Stimulated activated naive CD4-positive, alpha-beta T cell treated with Interleukin-2 at 50 U/mL for 16 hours (primary cell): ENCODE measurements around the gene SH3TC1.

Experiments
- DNase-seq: peaks from one replicate; lab custom pipeline; 2025; lab: John Stamatoyannopoulos, UW

SH3TC1 gene

GRCh38 chr4:8263397-8263796, 64.3 kb downstream of the SH3TC1 start:
- no peak for DNase-seq

GRCh38 chr4:8264106-8264505, 65.0 kb downstream of the SH3TC1 start:
- no peak for DNase-seq

GRCh38 chr4:8265171-8265929, 66.3 kb downstream of the SH3TC1 start:
- DNase-seq: no peak

- no peak for DNase-seq
Measured at GRCh38 chr4:8266088-8266487, 67.0 kb downstream of the SH3TC1 start.

- DNase-seq: no peak
Measured at GRCh38 chr4:8266508-8266907, 67.4 kb downstream of the SH3TC1 start.

GRCh38 chr4:8267077-8267476, 68.0 kb downstream of the SH3TC1 start:
- DNase-seq: no peak

GRCh38 chr4:8268211-8268610, 69.1 kb downstream of the SH3TC1 start:
- no peak for DNase-seq

GRCh38 chr4:8268901-8269534, 69.9 kb downstream of the SH3TC1 start:
- DNase-seq: no peak

GRCh38 chr4:8269535-8270417, 70.7 kb downstream of the SH3TC1 start, which contains the start of gene HTRA3:
TSS of gene HTRA3 (plus strand) at chr4:8269754. CDS start at chr4:8269969, 215 bp downstream.
- no peak for DNase-seq

GRCh38 chr4:8270418-8270771, 71.3 kb downstream of the SH3TC1 start:
- DNase-seq: no peak

- no peak for DNase-seq
Measured at GRCh38 chr4:8270912-8271815, 72.1 kb downstream of the SH3TC1 start.

GRCh38 chr4:8271821-8272220, 72.7 kb downstream of the SH3TC1 start:
- no peak for DNase-seq

- DNase-seq: no peak
Measured at GRCh38 chr4:8272472-8273428, 73.7 kb downstream of the SH3TC1 start.

GRCh38 chr4:8273450-8273849, 74.4 kb downstream of the SH3TC1 start:
- DNase-seq: no peak

GRCh38 chr4:8274066-8274652, 75.1 kb downstream of the SH3TC1 start:
- no peak for DNase-seq

- no peak for DNase-seq
Measured at GRCh38 chr4:8274765-8275547, 75.9 kb downstream of the SH3TC1 start.

GRCh38 chr4:8275548-8275910, 76.4 kb downstream of the SH3TC1 start:
- DNase-seq: no peak

GRCh38 chr4:8276358-8277240, 77.5 kb downstream of the SH3TC1 start:
- no peak for DNase-seq
